Erythroblast (primary cell): Measurements from ENCODE around the gene PARM1.

Experiments used
- DNase-seq, 2 experiments: peaks; one replicate each; lab custom pipeline; 2025; lab: John Stamatoyannopoulos, UW
- GATA1 ChIP-seq: IDR thresholded peaks from 2 replicates; pipeline ENCODE4 v1.6.1; 2011; ENCODE audit warnings: low read depth, mild to moderate bottlenecking, control low read depth, low read length, moderate library complexity
- POLR2A ChIP-seq: IDR thresholded peaks from 2 replicates; pipeline ENCODE4 v1.6.1; 2011; ENCODE audit warnings: mild to moderate bottlenecking, low read length

The PARM1 gene

GRCh38 chr4:74932832-74933561 is at the start of gene PARM1:
TSS of gene PARM1 (plus strand) at chr4:74933116. CDS start at chr4:74933328, 212 bp downstream.
- TF ChIP-seq GATA1 (no peak), POLR2A (no peak)
- DNase-seq, result peak; percentile 76 to 81

- TF ChIP-seq POLR2A, result no peak
- TF ChIP-seq GATA1, result no peak
- DNase-seq, result no peak
Measured at GRCh38 chr4:74884266-74884665, 48.6 kb upstream of the PARM1 start.

- no peak for TF ChIP-seq GATA1
- TF ChIP-seq POLR2A, result no peak
- peak in 1 of 2 experiments; percentile 9 for DNase-seq
Measured at GRCh38 chr4:74886484-74886883, 46.4 kb upstream of the PARM1 start.

GRCh38 chr4:74890341-74890740 is 42.6 kb upstream of the PARM1 start:
- TF ChIP-seq POLR2A (no peak), GATA1 (no peak)
- no peak for DNase-seq

- DNase-seq, result no peak
- no peak for TF ChIP-seq POLR2A
- no peak for TF ChIP-seq GATA1
Measured at GRCh38 chr4:74891037-74891436, 41.9 kb upstream of the PARM1 start.

- TF ChIP-seq POLR2A (no peak), GATA1 (no peak)
- no peak for DNase-seq
Measured at GRCh38 chr4:74893171-74893570, 39.7 kb upstream of the PARM1 start.

- no peak for DNase-seq
- no peak for TF ChIP-seq GATA1
- no peak for TF ChIP-seq POLR2A
Measured at GRCh38 chr4:74896595-74896994, 36.3 kb upstream of the PARM1 start.

- TF ChIP-seq GATA1 (no peak), POLR2A (no peak)
- no peak for DNase-seq
Measured at GRCh38 chr4:74897386-74897785, 35.5 kb upstream of the PARM1 start.

- no peak for DNase-seq
- no peak for TF ChIP-seq POLR2A
- TF ChIP-seq GATA1, result no peak
Measured at GRCh38 chr4:74900862-74901261, 32.1 kb upstream of the PARM1 start.

GRCh38 chr4:74904509-74905065 is 28.3 kb upstream of the PARM1 start:
- no peak for DNase-seq
- TF ChIP-seq GATA1, result no peak
- no peak for TF ChIP-seq POLR2A

- no peak for DNase-seq
- no peak for TF ChIP-seq POLR2A
Measured at GRCh38 chr4:74906771-74907170, 26.1 kb upstream of the PARM1 start.

- DNase-seq, result no peak
- TF ChIP-seq POLR2A (no peak), GATA1 (no peak)
Measured at GRCh38 chr4:74919783-74920182, 13.1 kb upstream of the PARM1 start.

GRCh38 chr4:74920704-74921103 is 12.2 kb upstream of the PARM1 start:
- no peak for TF ChIP-seq GATA1
- TF ChIP-seq POLR2A, result no peak

GRCh38 chr4:74921490-74921889 is 11.4 kb upstream of the PARM1 start:
- TF ChIP-seq GATA1, result no peak
- no peak for TF ChIP-seq POLR2A
- DNase-seq, result no peak

More at GRCh38 chr4:74920704-74921103, 12.2 kb upstream of the PARM1 start:
- no peak for DNase-seq

GRCh38 chr4:74926007-74926406 is 6.9 kb upstream of the PARM1 start:
- no peak for DNase-seq
- TF ChIP-seq POLR2A (no peak), GATA1 (no peak)
